Neural progenitor cell (in vitro differentiated cells): Measurements from ENCODE around the gene VARS1. TPM values are rescaled to one million over a fixed set of nuclear protein-coding genes. Genes with fewer than 3 reads are reported as not detected.

ENCODE experiments used
- DNase-seq: peaks from one replicate; pipeline ENCODE4 v3.0.0-alpha.2; 2016; ENCODE audit warnings: low spot score
- H2AFZ ChIP-seq: fragments of 200-600 bp; sonication (generic); replicated peaks from 2 replicates; pipeline ENCODE4 v1.6.1; 2016; ENCODE audit warnings: antibody characterized with exemption
- H3F3A ChIP-seq: fragments of 200-600 bp; sonication (generic); 2 replicates; pipeline ENCODE4 v1.6.1; 2016; ENCODE audit warnings: antibody characterized with exemption, low read depth
- H3K27ac ChIP-seq: fragments of 200-600 bp; sonication (generic); 2 replicates; pipeline ENCODE4 v1.5.1; 2016; ENCODE audit warnings: mild to moderate bottlenecking
- H3K27me3 ChIP-seq: fragments of 200-600 bp; sonication (generic); 2 replicates; pipeline ENCODE4 v1.6.1; 2016; ENCODE audit warnings: mild to moderate bottlenecking, moderate library complexity
- H3K36me3 ChIP-seq: fragments of 200-600 bp; sonication (generic); 2 replicates; pipeline ENCODE4 v1.5.1; 2016
- H3K4me1 ChIP-seq: fragments of 200-600 bp; sonication (generic); 2 replicates; pipeline ENCODE4 v1.6.1; 2016; ENCODE audit warnings: mixed run types
- H3K4me2 ChIP-seq: fragments of 200-600 bp; sonication (generic); 2 replicates; pipeline ENCODE4 v1.6.1; 2016
- H3K4me3 ChIP-seq: fragments of 200-600 bp; sonication (generic); 2 replicates; pipeline ENCODE4 v1.5.1; 2016
- H3K79me2 ChIP-seq: fragments of 200-600 bp; sonication (generic); 2 replicates; pipeline ENCODE4 v1.6.1; 2016; ENCODE audit warnings: low read depth
- H3K9ac ChIP-seq: fragments of 200-600 bp; sonication (generic); 2 replicates; pipeline ENCODE4 v1.6.1; 2016
- H3K9me3 ChIP-seq: fragments of 200-600 bp; sonication (generic); 2 replicates; pipeline ENCODE4 v1.5.1; 2016; ENCODE audit warnings: low read depth
- H4K20me1 ChIP-seq: fragments of 200-600 bp; sonication (generic); 2 replicates; pipeline ENCODE4 v1.6.1; 2016; ENCODE audit warnings: low read depth
- H3K27ac Mint-ChIP-seq: 3 replicates; pipeline ENCODE4 v1.8.0; 2021; ENCODE audit warnings: mixed read lengths
- H3K27me3 Mint-ChIP-seq: 2 replicates; pipeline ENCODE4 v1.8.0; 2022; ENCODE audit warnings: low read depth, mild to moderate bottlenecking, inconsistent platforms, moderate library complexity, mixed read lengths; ENCODE audit not compliant: insufficient read depth
- H3K36me3 Mint-ChIP-seq: 3 replicates; pipeline ENCODE4 v1.8.0; 2021; ENCODE audit warnings: mixed read lengths
- H3K4me1 Mint-ChIP-seq: 3 replicates; pipeline ENCODE4 v1.8.0; 2021; ENCODE audit warnings: mixed read lengths
- H3K4me3 Mint-ChIP-seq: 3 replicates; pipeline ENCODE4 v1.8.0; 2021; ENCODE audit warnings: mild to moderate bottlenecking, moderate library complexity, mixed read lengths
- H3K9me3 Mint-ChIP-seq: 3 replicates; pipeline ENCODE4 v1.8.0; 2020; ENCODE audit warnings: mixed read lengths
- CTCF ChIP-seq: fragments of 200-600 bp; sonication (generic); IDR thresholded peaks from 2 replicates; pipeline ENCODE4 v1.5.1; 2017; ENCODE audit warnings: antibody characterized with exemption, mild to moderate bottlenecking
- EZH2 ChIP-seq: fragments of 200-600 bp; sonication (generic); IDR thresholded peaks from 2 replicates; pipeline ENCODE4 v1.6.1; 2017; ENCODE audit warnings: antibody characterized with exemption, mild to moderate bottlenecking, moderate library complexity
- EZH2phosphoT487 ChIP-seq: fragments of 200-600 bp; sonication (generic); IDR thresholded peaks from 2 replicates; pipeline ENCODE4 v1.6.1; 2017; ENCODE audit warnings: antibody characterized with exemption
- total RNA-seq: library from RNA; depleted of rRNA; stranded (reverse); fragments of >200 nt; gene quantifications from 2 replicates; pipeline ENCODE4 v1.2.3, GENCODE V29; 2015; ENCODE audit warnings: low replicate concordance

VARS1 gene
- total RNA-seq, 1 donor from 2014 or later, result 34.1 TPM

GRCh38 chr6:31771992-31772358 lies 23.6 kb downstream of the VARS1 start:
- H3K9me3 Mint-ChIP-seq, result no peaks in the 10 kb centered on the region
- Histone ChIP-seq H3K27me3 (no peaks in the 10 kb centered on the region), H3F3A (no peaks in the 10 kb centered on the region), H3K4me1 (no peaks in the 10 kb centered on the region), H3K4me2 (no peak overlapping the region), H2AFZ (no peak overlapping the region), H4K20me1 (no peaks in the 10 kb centered on the region), H3K36me3 (no peaks in the 10 kb centered on the region), H3K9ac (no peak overlapping the region), H3K27ac (no peak overlapping the region), H3K9me3 (no peaks in the 10 kb centered on the region), H3K79me2 (no peaks in the 10 kb centered on the region), H3K4me3 (no peak overlapping the region)
- TF ChIP-seq CTCF (no peak), EZH2phosphoT487 (no peak), EZH2 (no peak)
- DNase-seq, result no peak
- no peak overlapping the region for H3K4me3 Mint-ChIP-seq
- H3K27me3 Mint-ChIP-seq, result peaks cover 2% of the 10 kb centered on the region
- H3K36me3 Mint-ChIP-seq, result no peaks in the 10 kb centered on the region
- H3K4me1 Mint-ChIP-seq, result peaks cover 8% of the 10 kb centered on the region
- H3K27ac Mint-ChIP-seq, result no peak overlapping the region

DNA sequence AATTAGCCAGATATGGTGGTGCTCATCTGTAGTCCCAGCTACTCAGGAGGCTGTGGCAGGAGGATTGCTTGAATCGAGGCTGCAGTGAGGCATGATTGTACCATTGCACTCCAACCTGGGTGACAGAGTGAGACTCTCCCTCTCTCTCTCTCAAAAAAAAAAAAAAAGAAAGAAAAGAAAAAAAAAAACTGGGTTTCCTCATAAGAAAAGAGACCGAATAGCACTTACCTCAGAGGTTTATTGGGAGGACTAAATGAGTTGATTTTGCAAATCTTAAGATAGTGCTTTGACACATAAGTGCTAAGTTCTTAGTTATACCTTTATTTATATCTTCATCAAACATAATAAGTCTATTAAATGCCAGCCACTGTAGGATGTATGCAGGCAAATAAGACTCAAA lies 24.7 kb downstream of the VARS1 start:
- Mint-ChIP-seq H3K4me1 (peaks cover 7% of the 10 kb centered on the region), H3K27ac (no peak overlapping the region), H3K27me3 (peaks cover 2% of the 10 kb centered on the region), H3K9me3 (no peaks in the 10 kb centered on the region), H3K36me3 (no peaks in the 10 kb centered on the region), H3K4me3 (no peak overlapping the region)
- H4K20me1 ChIP-seq, result no peaks in the 10 kb centered on the region
- H2AFZ ChIP-seq, result no peak overlapping the region
- no peaks in the 10 kb centered on the region for H3K79me2 ChIP-seq
- DNase-seq, result no peak
- no peaks in the 10 kb centered on the region for H3K9me3 ChIP-seq
- TF ChIP-seq EZH2phosphoT487 (no peak), EZH2 (no peak), CTCF (no peak)
- H3K9ac ChIP-seq, result no peak overlapping the region
- no peaks in the 10 kb centered on the region for H3K36me3 ChIP-seq
- H3K4me3 ChIP-seq, result no peak overlapping the region
- no peaks in the 10 kb centered on the region for H3F3A ChIP-seq
- no peaks in the 10 kb centered on the region for H3K27me3 ChIP-seq
- H3K27ac ChIP-seq, result no peak overlapping the region
- H3K4me2 ChIP-seq, result no peak overlapping the region
- peaks cover 6% of the 10 kb centered on the region for H3K4me1 ChIP-seq

DNA sequence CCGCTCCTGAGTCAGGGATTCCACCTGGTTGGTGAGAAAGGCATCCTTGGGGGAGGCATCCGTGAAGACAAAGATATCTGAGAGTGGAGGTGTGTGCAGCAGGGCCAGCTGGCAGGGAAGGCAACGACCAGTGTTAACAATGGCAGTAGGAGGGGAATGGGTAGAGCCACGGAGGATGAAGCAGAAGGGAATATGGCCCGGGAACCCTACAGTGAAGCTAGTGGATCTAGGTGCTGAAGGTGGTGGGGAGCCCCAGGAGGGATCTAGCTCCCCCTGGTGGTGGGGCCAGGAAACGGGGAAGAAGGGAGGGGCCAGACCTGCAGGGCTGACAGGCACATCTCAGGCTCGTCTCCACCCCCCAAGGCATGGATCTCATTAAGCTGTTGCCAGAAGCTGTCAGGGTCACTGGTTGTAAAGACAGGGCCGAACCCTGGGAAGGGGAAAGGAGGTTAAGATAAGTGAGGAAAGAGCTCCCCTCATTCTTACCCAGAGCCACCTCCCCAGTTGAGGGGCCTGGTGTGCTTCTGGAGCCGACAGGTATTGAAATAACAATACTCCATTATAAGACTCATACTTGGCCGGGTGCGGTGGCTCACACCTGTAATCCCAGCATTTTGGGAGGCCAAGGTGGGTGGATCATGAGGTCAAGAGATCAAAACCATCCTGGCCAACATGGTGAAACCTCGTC lies 25.7 kb downstream of the VARS1 start:
- H3K36me3 Mint-ChIP-seq, result no peaks in the 10 kb centered on the region
- no peaks in the 10 kb centered on the region for H3K27me3 ChIP-seq
- H3K79me2 ChIP-seq, result no peaks in the 10 kb centered on the region
- TF ChIP-seq CTCF (peak; percentile 64), EZH2 (no peak)
- H3K9me3 Mint-ChIP-seq, result no peaks in the 10 kb centered on the region
- peaks cover 2% of the 10 kb centered on the region for H3K27me3 Mint-ChIP-seq
- no peak overlapping the region for H3K9ac ChIP-seq
- no peaks in the 10 kb centered on the region for H3K36me3 ChIP-seq
- H3K4me1 ChIP-seq, result peaks cover 6% of the 10 kb centered on the region
- H3F3A ChIP-seq, result no peaks in the 10 kb centered on the region
- no peaks in the 10 kb centered on the region for H3K9me3 ChIP-seq
- H2AFZ ChIP-seq, result no peak overlapping the region
- peak; percentile 55 for DNase-seq
- H3K27ac ChIP-seq, result no peak overlapping the region
- H4K20me1 ChIP-seq, result no peaks in the 10 kb centered on the region
- peaks cover 5% of the 10 kb centered on the region for H3K4me1 Mint-ChIP-seq
- peak overlapping the region; percentile 3 for H3K4me3 Mint-ChIP-seq
- H3K4me3 ChIP-seq, result no peak overlapping the region
- H3K4me2 ChIP-seq, result no peak overlapping the region
- peak overlapping the region; percentile 51 for H3K27ac Mint-ChIP-seq
